ENCODE data around the gene LINGO3.

DNA sequence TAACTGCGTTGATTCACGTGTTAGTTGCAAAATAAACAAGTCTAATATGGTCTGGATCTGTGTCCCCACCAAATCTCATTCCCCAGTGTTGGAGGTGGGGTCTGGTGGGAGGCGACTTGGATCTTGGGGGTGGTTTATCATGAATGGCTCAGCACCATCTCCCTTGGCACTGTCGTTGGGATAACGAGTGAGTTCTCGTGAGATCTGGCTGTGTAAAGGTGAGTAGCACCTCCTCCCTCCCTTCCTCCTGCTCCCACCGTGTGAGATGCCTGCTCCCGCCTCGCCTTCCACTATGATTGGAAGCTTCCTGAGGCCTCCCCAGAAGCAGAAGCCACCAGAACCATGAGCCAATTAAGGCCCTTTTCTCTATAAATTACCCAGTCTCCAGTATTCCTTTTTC lies 30.8 kb downstream of the LINGO3 start:
- TF ChIP-seq, protein P1, sequence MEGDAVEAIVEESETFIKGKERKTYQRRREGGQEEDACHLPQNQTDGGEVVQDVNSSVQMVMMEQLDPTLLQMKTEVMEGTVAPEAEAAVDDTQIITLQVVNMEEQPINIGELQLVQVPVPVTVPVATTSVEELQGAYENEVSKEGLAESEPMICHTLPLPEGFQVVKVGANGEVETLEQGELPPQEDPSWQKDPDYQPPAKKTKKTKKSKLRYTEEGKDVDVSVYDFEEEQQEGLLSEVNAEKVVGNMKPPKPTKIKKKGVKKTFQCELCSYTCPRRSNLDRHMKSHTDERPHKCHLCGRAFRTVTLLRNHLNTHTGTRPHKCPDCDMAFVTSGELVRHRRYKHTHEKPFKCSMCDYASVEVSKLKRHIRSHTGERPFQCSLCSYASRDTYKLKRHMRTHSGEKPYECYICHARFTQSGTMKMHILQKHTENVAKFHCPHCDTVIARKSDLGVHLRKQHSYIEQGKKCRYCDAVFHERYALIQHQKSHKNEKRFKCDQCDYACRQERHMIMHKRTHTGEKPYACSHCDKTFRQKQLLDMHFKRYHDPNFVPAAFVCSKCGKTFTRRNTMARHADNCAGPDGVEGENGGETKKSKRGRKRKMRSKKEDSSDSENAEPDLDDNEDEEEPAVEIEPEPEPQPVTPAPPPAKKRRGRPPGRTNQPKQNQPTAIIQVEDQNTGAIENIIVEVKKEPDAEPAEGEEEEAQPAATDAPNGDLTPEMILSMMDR (IDR thresholded peaks at IDR 0.05; ENCODE audit: extremely low read depth in 1 of 2, insufficient read depth in 1 of 2, low read depth in 1 of 2, low read length in 2 of 2), result no peak
- TF ChIP-seq EZH2 (IDR thresholded peaks at IDR 0.05; ENCODE audit: borderline replicate concordance, low read depth, low read length, severe bottlenecking), result no peak
- no peak for TF ChIP-seq POLR2AphosphoS5 (IDR thresholded peaks at IDR 0.05; ENCODE audit: insufficient read depth, low read depth, low read length)
- TF ChIP-seq POLR2A (IDR thresholded peaks at IDR 0.05; ENCODE audit: low read depth, low read length), result no peak
- TF ChIP-seq JUN (IDR thresholded peaks at IDR 0.05; ENCODE audit: borderline replicate concordance, insufficient read depth, insufficient read length, low read depth), result no peak
- no peak for TF ChIP-seq GATA2 (IDR thresholded peaks at IDR 0.05; ENCODE audit: insufficient read depth, insufficient read length, low read depth, low read length)
- TF ChIP-seq, protein P2, sequence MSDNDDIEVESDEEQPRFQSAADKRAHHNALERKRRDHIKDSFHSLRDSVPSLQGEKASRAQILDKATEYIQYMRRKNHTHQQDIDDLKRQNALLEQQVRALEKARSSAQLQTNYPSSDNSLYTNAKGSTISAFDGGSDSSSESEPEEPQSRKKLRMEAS (IDR thresholded peaks at IDR 0.05; ENCODE audit: insufficient read depth, insufficient read length), result no peak
- no peak for TF ChIP-seq MYC (IDR thresholded peaks at IDR 0.05; ENCODE audit: low read depth, low read length)
- no peak for TF ChIP-seq FOS (IDR thresholded peaks at IDR 0.05; ENCODE audit: borderline replicate concordance, insufficient read depth, low read length)

Data from endothelial cell of umbilical vein (primary cell).